ENCODE measurements around the gene METTL1. TPM values are rescaled to one million over a fixed set of nuclear protein-coding genes. Genes with fewer than 3 reads are reported as not detected.

Gene METTL1
- total and polyA plus RNA-seq, 2 experiments from 2014 or later, result 8.6 to 31.1 TPM

GRCh38 chr12:57734591-57734990, 37.3 kb downstream of the METTL1 start:
- Histone ChIP-seq H3K36me3 (replicated peaks; ENCODE audit: insufficient read depth, low read depth) (no peaks in the 10 kb centered on the region), H3K79me2 (no peaks in the 10 kb centered on the region), H3K4me3 (no peak overlapping the region), H4K20me1 (ENCODE audit: insufficient read depth, poor library complexity, severe bottlenecking) (no peaks in the 10 kb centered on the region), H3K4me2 (no peak overlapping the region), H3K4me1 (ENCODE audit: insufficient read depth) (peaks cover 23% of the 10 kb centered on the region), H2AFZ (no peak overlapping the region), H3K27ac (no peak overlapping the region), H3K27me3 (peaks cover 99% of the 10 kb centered on the region), H3K9me3 (ENCODE audit: low read depth) (no peaks in the 10 kb centered on the region), H3K9me2 (replicated peaks; ENCODE audit: insufficient read depth) (no peaks in the 10 kb centered on the region)
- DNase-seq (ENCODE audit: low spot score), result no peak
- TF ChIP-seq EZH2phosphoT487 (IDR thresholded peaks at IDR 0.05; ENCODE audit: low read depth, severe bottlenecking, unreplicated experiment) (no peak), EZH2 (IDR thresholded peaks at IDR 0.05; ENCODE audit: borderline replicate concordance) (no peak)
- TF ChIP-seq, protein P1, sequence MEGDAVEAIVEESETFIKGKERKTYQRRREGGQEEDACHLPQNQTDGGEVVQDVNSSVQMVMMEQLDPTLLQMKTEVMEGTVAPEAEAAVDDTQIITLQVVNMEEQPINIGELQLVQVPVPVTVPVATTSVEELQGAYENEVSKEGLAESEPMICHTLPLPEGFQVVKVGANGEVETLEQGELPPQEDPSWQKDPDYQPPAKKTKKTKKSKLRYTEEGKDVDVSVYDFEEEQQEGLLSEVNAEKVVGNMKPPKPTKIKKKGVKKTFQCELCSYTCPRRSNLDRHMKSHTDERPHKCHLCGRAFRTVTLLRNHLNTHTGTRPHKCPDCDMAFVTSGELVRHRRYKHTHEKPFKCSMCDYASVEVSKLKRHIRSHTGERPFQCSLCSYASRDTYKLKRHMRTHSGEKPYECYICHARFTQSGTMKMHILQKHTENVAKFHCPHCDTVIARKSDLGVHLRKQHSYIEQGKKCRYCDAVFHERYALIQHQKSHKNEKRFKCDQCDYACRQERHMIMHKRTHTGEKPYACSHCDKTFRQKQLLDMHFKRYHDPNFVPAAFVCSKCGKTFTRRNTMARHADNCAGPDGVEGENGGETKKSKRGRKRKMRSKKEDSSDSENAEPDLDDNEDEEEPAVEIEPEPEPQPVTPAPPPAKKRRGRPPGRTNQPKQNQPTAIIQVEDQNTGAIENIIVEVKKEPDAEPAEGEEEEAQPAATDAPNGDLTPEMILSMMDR (IDR thresholded peaks at IDR 0.05; ENCODE audit: poor library complexity), result no peak
- 74% methylated on average over 4 of the region's 4 CpGs for WGBS (ENCODE audit: low lambda C conversion rate, missing lambda C conversion rate)

DNA sequence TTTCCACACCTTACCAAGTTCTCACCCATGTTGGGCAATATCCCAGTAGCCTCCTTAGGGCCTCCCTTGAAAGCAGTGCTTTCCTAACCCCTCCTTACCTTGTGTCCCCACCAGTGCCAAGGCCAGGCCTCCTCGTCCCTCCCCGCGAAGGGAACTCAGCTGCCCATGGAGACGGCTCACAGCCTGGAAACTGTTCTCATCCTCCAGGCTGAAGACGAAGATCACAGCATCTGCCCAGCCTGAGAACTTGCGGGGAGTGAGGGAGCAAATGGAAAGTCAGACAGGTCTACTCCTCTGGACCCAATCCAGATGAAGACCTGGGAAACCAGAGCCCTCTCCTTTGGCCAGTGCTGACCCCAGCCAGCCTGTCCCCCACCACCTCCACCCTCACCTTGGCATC, 38.0 kb downstream of the METTL1 start:
- no peaks in the 10 kb centered on the region for H3K9me3 ChIP-seq (ENCODE audit: low read depth)
- DNase-seq (ENCODE audit: low spot score), result no peak
- peaks cover 23% of the 10 kb centered on the region for H3K4me1 ChIP-seq (ENCODE audit: insufficient read depth)
- H3K27me3 ChIP-seq, result peaks cover 98% of the 10 kb centered on the region
- no peaks in the 10 kb centered on the region for H3K79me2 ChIP-seq
- no peaks in the 10 kb centered on the region for H3K9me2 ChIP-seq (replicated peaks; ENCODE audit: insufficient read depth)
- H4K20me1 ChIP-seq (ENCODE audit: insufficient read depth, poor library complexity, severe bottlenecking), result no peaks in the 10 kb centered on the region
- no peak overlapping the region for H2AFZ ChIP-seq
- no peaks in the 10 kb centered on the region for H3K36me3 ChIP-seq (replicated peaks; ENCODE audit: insufficient read depth, low read depth)
- H3K4me3 ChIP-seq, result no peak overlapping the region
- H3K27ac ChIP-seq, result no peak overlapping the region
- 69% methylated on average over 6 of the region's 6 CpGs for WGBS (ENCODE audit: low lambda C conversion rate, missing lambda C conversion rate)
- H3K4me2 ChIP-seq, result no peak overlapping the region
- TF ChIP-seq EZH2phosphoT487 (IDR thresholded peaks at IDR 0.05; ENCODE audit: low read depth, severe bottlenecking, unreplicated experiment) (no peak), EZH2 (IDR thresholded peaks at IDR 0.05; ENCODE audit: borderline replicate concordance) (no peak)
- TF ChIP-seq, protein P1 (IDR thresholded peaks at IDR 0.05; ENCODE audit: poor library complexity), result no peak

DNA sequence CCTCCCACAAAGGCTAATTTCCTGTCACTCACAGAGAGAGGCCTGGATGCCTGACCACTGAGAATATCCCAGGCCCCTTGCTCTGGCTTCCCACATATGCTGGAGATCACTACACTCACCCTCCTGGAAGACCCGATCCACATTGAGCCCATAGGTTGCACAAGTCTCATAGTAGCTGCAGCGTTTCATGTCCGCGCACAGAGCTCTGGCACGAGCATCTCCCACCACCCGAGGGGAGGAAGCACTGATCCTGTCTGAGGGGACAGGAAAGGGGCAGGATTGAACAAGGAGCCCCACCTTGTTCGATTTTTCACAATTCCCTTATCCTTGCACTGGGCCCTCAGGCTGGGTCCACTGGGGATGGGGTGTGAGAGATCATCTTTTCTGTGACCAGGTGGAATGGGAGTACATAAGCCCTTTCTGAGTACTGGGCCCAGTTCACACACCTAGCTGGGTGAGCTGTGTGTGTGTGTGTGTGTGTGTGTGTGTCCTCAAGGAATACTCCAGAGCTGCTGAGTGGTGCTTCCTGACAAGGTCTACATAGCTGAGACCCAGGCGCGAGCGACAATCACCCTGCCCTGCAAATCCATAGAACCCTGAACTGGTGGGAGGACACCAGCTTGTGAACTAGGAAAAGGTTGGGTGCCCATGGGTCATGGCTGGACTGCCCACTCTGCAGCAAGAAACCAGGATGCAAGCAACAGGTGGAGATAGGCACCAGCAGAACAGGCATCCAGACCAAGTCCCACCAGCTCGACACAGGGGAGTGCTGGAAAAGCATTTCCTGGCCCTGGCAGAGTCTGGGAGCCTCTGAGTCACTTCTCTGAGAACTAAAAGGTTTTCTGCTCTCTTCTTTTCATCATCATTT, 38.9 kb downstream of the METTL1 start:
- H2AFZ ChIP-seq, result no peak overlapping the region
- H3K36me3 ChIP-seq (replicated peaks; ENCODE audit: insufficient read depth, low read depth), result no peaks in the 10 kb centered on the region
- H3K27me3 ChIP-seq, result peaks cover 96% of the 10 kb centered on the region
- 85% methylated on average over 11 of the region's 11 CpGs for WGBS (ENCODE audit: low lambda C conversion rate, missing lambda C conversion rate)
- TF ChIP-seq, protein P1 (IDR thresholded peaks at IDR 0.05; ENCODE audit: poor library complexity), result no peak
- no peak for TF ChIP-seq EZH2 (IDR thresholded peaks at IDR 0.05; ENCODE audit: borderline replicate concordance)
- no peak for TF ChIP-seq EZH2phosphoT487 (IDR thresholded peaks at IDR 0.05; ENCODE audit: low read depth, severe bottlenecking, unreplicated experiment)
- no peak overlapping the region for H3K4me3 ChIP-seq
- no peaks in the 10 kb centered on the region for H3K9me2 ChIP-seq (replicated peaks; ENCODE audit: insufficient read depth)
- H3K79me2 ChIP-seq, result no peaks in the 10 kb centered on the region
- H3K4me2 ChIP-seq, result no peak overlapping the region
- no peak for DNase-seq (ENCODE audit: low spot score)
- no peaks in the 10 kb centered on the region for H4K20me1 ChIP-seq (ENCODE audit: insufficient read depth, poor library complexity, severe bottlenecking)
- H3K9me3 ChIP-seq (ENCODE audit: low read depth), result no peaks in the 10 kb centered on the region
- H3K4me1 ChIP-seq (ENCODE audit: insufficient read depth), result peaks cover 22% of the 10 kb centered on the region
- no peak overlapping the region for H3K27ac ChIP-seq

Measured in hepatocyte (in vitro differentiated cells).